GM19395 (cell line): ENCODE data around the gene EMILIN1.

Experiments
- ATAC-seq: cut with Tn5 transposase; IDR thresholded peaks from one replicate; pipeline ENCODE4 v1.9.1; 2021; ENCODE audit warnings: mild to moderate bottlenecking, moderate library complexity; ENCODE audit not compliant: unreplicated experiment

Gene EMILIN1

GRCh38 chr2:27079233-27080139, 1.1 kb downstream of the EMILIN1 start:
- no peak for ATAC-seq

GRCh38 chr2:27080140-27080469, 1.7 kb downstream of the EMILIN1 start:
- ATAC-seq, result no peak

- ATAC-seq, result no peak
Measured at GRCh38 chr2:27080603-27080936, 2.2 kb downstream of the EMILIN1 start.

- no peak for ATAC-seq
Measured at GRCh38 chr2:27081984-27082772, 3.8 kb downstream of the EMILIN1 start.

- no peak for ATAC-seq
Measured at GRCh38 chr2:27082773-27083409, 4.5 kb downstream of the EMILIN1 start.

GRCh38 chr2:27083410-27084296, 5.2 kb downstream of the EMILIN1 start:
- no peak for ATAC-seq

GRCh38 chr2:27084297-27085061, 6.1 kb downstream of the EMILIN1 start:
- no peak for ATAC-seq

- ATAC-seq, result no peak
Measured at GRCh38 chr2:27085062-27085672, 6.8 kb downstream of the EMILIN1 start.

GRCh38 chr2:27085673-27086089, 7.3 kb downstream of the EMILIN1 start:
- no peak for ATAC-seq

GRCh38 chr2:27086090-27086723, 7.8 kb downstream of the EMILIN1 start:
- ATAC-seq, result peak; percentile 77

GRCh38 chr2:27086724-27087593, 8.5 kb downstream of the EMILIN1 start, which contains the start of gene KHK:
Gene KHK, plus strand, starts transcription at chr2:27086772. Its CDS starts 488 bp downstream, at chr2:27087260.
- ATAC-seq, result peak; percentile 28

GRCh38 chr2:27087823-27088410, 9.5 kb downstream of the EMILIN1 start:
- no peak for ATAC-seq

- no peak for ATAC-seq
Measured at GRCh38 chr2:27088634-27089033, 10.2 kb downstream of the EMILIN1 start.

GRCh38 chr2:27089111-27089954, 10.9 kb downstream of the EMILIN1 start:
- no peak for ATAC-seq

- ATAC-seq, result no peak
Measured at GRCh38 chr2:27091746-27092695, 13.6 kb downstream of the EMILIN1 start.
